ENCODE measurements around the gene HS3ST6.
"Not testable (repeated sequence)": the region's sequence is repeated elsewhere in the genome, so short reads cannot be mapped to it uniquely, and the experiment has no call there.

Gene HS3ST6

DNA sequence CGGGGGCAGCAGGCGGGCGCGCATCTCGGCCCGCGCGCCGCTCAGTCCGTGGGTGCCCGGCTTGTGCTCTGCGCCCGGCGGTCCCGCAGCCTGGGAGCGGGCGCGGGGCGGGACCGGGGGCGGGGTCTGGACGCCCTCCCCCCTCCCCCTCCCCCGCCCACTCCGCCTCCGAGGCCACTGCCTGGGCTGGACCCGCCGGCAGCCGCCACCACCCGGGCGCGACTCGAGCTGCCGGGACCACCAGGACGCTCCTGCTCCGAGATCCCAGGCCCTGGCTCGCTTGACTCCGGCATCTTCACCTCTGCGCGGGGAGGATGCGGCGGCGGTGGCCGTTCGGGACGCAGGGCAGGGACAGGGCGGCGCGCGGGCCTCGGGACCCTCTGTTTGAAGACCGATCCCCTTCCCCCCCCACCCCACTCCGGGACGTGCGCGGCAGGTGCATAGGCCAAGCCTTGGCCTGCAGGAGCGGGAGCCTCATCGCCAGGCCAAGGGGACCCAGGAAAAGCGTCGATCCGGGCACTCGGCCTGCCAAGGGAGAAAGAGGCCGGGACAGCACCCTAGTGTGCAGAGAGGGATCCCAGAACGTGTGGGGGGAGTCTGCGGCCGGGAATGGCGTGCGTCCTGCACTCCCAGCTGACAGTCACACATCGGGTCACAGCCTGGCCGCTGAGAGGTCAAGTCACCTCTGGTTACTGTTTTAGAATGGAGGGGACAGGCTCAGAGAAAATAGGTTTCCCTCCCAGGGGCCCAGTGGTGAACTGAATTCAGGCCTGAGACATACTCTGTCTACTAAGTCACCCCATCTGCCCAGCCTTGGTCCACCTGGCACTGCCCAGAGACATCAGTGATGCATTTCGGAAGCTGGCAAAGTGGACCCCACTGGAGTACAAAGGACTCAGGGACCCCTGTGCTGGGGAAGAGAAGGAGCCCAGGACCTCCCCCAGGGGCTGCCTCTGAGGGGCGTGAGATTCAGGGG, at the start of gene HS3ST6:
TSS of gene HS3ST6 (minus strand) at position 65 of the 976 bp plus-strand sequence. CDS start 92 bp downstream, outside the sequence.
- DNase-seq, result no peak

DNA sequence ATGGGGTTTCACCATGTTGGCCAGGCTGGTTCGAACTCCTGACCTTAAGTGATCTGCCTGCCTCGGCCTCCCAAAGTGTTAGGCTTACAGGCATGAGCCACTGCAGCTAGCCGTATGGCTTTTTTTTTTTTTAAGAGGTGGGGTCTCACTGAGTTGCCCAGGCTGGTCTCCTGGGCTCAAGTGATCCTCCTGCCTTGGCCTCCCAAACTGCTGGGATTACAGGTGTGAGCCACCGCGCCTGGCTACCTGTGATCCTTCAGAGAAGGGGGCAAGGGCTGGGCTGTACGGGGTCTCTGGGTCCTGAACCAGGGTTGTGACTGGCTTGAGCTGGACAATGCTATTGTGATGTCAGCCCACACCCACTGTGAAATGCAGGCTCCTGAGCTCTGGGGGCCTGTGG, 48.2 kb upstream of the HS3ST6 start, which contains the start of gene RNF151:
TSS of gene RNF151 (plus strand) at position 397 of the 400 bp plus-strand sequence. CDS start 26 bp downstream, outside the sequence.
- DNase-seq, result no peak

DNA sequence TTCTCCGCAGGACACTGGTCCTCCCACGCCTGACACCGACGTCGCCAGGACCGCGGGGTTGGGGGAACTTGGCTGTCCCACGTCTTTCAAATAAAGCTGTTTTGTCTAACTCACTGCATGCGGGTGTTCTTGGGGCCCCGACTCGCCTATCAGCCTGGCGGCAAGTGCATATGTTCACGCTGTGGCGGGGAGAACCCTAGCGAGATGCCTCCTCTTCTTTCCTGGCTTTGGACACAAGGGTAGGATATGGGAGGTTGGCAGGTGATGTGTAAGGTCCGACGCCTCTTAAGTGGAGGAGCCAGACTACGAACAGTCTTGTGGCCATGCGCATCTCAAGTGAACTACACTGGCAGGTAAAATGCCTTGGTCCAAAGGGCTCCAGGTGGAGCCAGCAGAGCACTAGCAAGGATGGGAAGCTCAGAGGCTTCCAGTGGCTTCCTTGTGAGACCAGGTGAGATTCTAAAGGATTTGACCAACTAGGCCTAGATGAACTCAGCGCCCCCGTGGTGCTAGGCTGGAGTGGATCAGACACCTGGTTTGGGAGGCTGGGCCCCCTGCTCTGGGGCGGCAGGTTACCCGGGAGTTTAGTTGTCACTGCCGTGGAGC, 47.3 kb upstream of the HS3ST6 start:
- no peak for DNase-seq

DNA sequence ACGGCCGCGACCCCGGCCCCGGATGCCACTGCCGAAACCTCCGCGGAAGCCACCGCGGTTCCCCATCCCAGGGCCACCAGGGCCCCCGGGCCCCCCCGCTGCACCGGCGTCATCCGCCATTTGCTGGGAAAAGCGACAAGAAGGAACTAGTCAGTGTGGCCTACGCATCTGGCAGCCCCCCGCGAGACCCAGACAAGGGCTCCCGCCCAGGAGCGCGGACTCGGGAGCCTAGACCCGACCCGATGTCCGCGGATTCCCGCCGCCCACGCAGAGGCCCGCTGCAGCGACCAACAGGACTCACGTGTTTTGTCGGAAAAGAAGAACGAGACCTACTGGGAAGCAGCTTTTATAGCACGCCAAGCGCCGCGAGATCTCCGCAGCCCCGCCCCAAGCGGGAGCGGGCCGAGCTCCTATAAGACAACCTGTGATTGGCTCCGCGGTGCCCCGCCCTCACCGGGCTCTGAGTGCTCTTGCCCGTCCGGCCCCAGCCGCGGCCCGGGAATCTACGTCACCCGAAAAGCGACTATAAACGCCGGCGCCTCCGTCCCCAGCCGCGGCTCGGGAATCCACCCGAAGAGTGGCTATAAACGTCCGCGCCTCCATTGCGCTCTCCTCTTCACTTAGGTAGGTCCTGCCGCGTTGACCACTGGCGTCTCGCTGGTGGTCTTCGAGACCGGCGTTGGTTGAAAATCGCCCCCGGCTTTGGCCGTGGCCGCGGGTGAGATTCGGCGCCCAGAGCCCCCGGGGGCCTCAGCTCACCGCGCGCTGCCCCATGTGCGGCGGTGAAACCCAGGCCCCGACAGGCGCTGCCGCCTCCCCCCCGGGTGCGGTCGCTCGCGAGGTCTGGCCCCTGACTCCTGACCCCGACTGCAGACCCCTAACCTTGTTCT, 46.5 kb upstream of the HS3ST6 start, which contains the start of gene RPS2:
TSS of gene RPS2 (minus strand) at position 321 of the 890 bp plus-strand sequence. CDS start at position 120, 201 bp downstream.
- DNase-seq, result peak; percentile 99

DNA sequence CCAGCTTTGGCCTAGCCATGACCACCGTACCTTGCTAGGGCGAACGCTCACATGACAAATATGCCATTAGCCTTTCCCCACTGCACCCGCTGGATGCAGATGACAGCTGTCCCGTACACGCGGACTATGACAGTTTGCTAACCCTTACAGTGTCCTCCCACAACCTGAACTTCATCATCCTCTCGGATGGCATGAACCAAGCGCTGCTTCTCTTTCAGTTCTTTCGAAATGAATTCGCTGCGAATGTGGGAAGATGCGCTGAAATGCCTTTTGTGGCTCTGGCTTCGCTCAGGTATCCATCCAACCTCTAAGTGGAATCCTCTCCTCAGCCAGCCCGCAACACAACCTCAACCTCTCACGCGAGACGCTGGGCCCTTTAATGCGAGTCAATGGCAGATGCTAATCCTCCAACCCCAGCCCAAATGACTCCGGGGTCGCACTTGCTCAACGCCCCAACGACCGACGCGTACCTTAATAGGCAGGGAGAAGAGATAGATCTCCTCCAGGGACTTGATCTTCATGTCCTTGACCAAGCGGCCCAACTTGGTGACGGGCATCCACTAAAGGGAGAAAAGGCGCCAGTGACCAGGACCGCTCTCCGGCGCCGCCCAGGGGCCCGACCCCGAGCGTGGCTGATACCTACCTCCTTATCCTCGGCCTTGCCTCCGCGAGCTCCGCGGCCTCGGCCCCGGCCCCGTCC, 45.7 kb upstream of the HS3ST6 start:
- DNase-seq, result peak; percentile 45

DNA sequence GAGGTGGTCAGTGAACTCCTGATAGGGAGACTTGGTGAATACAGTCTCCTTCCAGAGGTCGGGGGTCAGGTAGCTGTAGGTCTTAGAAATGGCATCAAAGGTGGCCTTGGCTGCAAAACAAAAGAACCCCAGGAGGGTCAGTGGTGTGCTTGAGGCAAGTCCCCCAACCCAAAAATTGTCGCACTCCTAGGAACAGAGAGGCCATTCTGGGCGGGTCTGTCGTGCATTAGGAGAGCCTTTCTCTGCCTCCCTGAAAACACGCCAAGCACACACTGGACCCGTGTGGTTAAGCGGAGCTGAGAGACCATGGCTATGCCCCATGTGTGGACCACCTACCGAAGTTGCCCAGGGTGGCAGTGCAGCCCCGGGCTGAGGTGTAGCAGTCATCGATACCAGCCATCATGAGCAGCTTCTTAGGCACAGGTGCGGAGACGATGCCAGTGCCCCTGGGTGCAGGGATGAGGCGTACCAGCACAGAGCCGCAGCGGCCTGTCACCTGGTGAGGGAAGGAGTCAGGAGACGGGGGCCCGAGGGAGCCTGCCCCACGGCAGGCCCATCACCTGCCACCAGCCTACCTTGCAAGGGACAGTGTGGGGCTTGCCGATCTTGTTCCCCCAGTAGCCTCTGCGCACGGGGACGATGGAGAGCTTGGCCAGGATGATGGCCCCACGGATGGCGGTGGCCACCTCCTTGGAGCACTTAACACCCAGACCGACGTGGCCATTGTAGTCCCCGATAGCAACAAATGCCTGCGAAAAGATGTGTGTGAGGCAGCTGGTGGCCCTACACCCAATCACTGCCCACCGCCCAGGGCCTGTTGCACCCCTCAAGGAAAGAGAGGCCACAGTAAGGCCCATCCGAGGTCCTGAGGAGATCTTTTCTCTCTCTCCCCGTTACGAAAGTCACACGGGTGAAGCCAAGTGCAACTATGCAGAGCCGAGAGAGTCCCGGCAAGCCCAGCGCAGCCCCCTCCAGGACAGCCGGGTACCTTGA, 44.2 kb upstream of the HS3ST6 start:
- not testable (repeated sequence) for DNase-seq

DNA sequence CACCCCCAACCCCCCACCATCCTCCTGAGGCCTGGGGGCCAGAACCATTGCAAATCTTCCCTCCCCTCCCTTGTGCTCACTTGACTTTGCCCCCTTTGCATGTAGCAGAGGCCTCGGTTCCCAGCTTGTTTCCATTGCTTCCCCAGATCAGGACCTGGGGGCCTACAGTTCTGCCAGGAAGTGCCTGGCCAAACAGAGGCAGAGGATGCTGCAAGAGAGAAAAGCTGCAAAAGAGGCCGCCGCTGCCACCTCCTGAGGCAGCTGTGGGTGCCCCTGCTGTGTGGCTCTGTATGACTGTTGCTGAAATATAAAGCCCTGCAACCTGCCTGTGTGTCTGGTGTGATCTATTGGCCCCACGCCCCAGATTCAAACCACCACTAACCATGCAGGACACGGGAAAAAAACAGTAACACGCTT, 43.4 kb upstream of the HS3ST6 start:
- peak; percentile 25 for DNase-seq

DNA sequence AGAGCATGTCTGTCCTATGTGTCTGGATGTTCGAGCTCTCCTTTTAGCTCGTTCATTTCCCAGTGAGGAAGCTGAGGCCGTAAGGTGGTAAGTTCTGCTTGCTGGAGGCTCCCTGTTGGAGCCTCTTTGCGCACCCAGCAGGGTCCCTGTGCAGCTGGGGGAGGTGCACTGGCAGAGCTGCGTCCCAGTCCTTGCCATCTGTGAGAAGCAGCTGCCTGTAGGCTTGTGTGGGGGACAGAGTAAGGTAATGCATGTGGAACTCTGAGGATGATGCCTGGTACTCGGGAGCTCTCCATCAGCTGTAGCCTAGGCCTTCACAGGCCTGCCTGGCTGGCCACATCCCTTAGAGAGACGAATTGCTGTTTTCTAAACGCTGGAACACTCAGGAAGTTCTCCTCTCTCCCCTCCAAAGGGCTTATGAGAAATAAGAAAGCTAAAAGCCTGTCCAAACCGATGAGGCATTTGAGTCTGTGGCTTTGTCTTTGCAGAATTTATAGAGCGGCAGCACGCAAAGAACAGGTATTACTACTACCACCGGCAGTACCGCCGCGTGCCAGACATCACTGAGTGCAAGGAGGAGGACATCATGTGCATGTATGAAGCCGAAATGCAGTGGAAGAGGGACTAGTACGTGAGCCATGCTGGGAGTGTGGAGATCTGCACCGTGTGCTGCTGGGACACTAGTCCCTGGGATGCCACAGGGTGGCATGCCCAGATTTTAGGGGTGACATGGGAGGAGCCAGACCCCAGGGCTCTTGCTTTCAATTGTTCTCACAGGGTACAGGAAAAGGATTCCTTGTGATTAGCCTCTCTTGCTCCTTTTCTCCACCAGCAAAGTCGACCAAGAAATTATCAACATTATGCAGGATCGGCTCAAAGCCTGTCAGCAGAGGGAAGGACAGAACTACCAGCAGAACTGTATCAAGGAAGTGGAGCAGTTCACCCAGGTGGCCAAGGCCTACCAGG, 42.7 kb upstream of the HS3ST6 start:
- DNase-seq, result peak; percentile 59

DNA sequence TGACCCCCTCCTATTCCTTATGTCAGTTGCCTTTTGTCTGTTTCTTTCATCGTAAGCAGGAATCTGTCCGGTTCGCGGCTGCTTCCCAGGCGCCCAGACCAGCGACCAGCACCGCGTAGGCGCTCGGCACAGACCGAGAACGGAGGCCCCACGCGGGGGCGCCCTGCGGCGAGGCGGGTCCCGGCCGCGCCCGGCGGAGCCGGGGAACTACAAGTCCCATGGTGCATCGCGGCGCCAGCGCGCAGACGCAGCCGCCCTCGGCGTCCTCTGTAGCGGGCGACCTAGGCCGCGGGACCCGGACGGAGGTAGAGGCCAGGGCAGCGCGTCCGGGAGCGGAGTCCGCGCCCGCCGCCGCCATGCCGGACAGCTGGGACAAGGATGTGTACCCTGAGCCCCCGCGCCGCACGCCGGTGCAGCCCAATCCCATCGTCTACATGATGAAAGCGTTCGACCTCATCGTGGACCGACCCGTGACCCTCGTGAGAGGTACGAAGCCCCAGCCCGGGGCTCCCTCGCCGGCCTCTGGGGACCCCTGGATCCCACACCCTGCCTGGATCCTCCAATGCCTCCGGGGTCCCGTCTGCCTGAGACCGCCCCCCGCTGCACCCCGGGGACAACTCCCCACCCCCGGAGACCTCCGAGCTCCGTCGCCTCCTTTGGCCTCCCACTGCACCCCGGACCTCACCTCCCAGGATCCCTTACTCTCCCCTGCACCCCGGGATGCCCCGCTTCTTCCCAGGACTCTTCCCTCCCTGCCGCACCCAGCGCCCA, 41.2 kb upstream of the HS3ST6 start, which contains the start of gene NDUFB10:
TSS of gene NDUFB10 (plus strand) at position 270 of the 771 bp plus-strand sequence. CDS start at position 357, 87 bp downstream.
- peak; percentile 93 for DNase-seq

DNA sequence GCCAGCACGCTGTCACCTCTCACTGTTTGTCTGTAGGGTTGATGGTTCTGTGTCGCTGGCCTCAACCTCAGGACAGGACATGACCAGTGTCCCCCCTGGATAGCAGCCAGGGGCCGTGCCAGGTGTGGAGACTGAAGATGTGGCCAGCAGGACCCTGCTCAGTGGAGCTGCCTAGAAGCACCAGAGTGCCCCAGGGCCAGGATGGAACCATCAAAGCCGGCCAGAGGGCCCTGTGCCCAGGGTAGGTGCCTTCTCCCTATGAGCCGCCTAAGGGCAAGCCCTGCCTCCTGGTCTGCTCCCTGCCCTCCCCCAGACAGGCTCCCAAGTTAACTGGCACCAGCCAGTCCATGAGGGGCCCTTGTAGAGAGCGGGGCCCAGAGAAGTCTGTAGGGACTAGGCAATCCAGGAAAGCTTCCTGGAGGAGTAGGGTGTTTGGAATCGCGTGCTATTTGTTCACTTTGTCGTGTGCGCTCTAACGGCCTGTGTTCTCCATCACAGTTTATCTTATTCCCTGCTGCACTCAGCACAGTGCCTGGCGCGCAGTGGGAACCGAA, 40.6 kb upstream of the HS3ST6 start:
- DNase-seq, result no peak

DNA sequence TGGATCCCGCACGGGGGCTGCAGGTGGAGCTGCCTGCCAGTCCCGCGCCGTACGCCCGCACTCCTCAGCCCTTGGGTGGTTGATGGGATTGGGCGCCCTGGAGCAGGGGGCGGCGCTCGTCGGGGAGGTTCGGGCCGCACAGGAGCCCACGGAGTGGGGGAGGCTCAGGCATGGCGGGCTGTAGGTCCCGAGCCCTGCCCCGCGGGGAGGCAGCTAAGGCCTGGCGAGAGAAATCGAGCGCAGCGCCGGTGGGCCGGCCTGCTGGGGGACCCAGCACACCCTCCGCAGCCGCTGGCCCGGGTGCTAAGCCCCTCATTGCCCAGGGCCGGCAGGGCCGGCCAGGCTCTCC, 39.9 kb upstream of the HS3ST6 start:
- not testable (repeated sequence) for DNase-seq

DNA sequence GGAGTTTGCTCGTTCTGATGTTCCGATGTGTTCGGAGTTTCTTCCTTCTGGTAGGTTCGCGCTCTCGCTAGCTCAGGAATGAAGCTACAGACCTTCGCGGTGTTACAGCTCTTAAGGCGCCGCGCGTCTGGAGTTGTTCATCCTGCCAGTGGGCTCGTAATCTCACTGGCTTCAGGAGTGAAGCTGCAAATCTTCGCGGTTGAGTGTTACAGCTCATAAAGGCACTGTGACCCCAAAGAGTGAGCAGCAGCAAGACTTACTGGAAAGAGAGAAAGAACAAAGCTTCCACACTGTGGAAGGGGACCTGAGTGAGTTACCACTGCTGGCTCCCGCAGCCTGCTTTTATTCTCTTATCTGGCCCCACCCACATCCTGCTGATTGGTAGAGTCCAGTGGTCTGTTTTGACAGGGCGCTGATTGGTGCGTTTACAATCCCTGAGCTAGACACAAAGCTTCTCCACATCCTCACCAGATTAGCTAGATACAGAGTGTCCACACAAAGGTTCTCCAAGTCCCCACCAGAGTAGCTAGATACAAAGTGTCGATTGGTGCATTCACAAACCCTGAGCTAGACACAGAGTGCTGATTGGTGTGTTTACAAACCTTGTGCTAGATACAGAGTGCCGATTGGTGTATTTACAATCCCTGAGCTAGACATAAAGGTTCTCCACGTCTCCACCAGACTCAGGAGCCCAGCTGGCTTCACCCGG, 39.4 kb upstream of the HS3ST6 start:
- not testable (repeated sequence) for DNase-seq

DNA sequence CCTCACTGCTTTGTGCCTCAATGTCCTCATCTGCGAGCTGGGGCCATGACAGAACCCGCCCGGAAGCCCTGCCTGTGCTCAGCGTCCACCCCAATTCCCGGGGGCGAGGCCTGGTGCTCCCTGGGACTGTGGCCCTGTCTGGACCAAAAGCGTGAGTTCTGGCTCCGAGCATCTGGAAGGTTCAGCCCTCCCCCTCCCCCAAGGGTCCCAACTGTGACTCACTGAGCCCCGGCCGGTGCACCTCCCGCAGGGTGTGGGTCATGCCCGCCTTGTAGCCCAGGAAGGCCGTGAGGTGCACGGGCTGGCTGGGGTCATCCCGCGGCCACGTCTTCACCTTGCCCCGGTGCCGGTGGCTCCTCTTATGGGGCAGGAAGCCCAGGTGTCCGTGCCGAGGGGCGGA, 35.5 kb upstream of the HS3ST6 start:
- DNase-seq, result no peak

DNA sequence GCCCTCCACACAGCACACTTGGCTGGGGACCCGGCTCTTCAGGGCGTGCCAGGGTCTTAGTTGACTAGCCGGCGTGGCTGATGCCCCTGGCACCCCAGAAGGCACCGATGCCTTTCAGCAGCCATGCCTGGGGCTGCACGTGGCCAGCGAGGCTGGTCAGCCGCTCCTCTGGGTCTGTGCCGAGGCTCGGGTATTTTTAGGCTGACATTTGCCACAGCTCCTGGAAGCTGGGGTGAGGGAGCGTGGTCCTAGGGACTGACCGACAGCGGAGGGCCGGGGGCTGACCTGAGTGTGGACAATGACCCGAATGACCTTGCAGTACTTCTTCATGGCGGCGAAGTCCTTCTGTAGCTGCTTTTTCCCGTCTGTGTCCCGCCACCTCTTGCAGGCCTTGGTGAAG, 32.3 kb upstream of the HS3ST6 start:
- no peak for DNase-seq

DNA sequence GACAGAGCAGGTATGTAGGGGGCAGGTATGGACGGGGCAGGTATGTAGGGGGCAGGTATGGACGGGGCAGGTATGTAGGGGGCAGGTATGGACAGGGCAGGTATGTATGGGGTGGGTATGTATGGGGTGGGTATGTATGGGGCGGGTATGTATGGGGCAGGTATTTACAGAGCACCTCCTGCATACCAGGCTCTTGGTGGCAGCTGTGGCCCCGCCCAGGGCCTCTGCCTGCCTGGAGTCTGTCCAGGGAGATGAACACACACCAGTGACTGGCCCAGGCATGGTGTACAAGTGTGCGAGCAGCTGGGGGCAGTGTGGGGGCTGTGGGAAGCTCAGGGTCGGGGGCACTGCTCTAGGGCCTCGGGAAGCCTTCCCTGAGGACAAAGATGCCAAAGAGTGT, 31.8 kb upstream of the HS3ST6 start:
- no peak for DNase-seq

DNA sequence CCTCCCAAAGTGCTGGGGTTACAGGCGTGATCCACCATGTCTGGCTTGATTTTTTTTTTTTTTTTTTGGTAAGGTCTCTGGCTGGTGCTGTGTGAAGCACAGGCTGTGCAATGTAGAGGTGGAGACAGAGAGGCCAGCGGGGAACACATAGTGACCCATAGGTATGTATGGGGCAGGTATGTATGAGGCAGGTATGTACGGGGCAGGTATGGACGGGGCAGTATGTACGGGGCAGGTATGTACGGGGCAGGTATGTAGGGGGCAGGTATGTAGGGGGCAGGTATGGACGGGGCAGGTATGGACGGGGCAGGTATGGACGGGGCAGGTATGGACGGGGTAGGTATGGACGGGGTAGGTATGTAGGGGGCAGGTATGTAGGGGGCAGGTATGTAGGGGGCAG, 31.3 kb upstream of the HS3ST6 start:
- DNase-seq, result no peak

DNA sequence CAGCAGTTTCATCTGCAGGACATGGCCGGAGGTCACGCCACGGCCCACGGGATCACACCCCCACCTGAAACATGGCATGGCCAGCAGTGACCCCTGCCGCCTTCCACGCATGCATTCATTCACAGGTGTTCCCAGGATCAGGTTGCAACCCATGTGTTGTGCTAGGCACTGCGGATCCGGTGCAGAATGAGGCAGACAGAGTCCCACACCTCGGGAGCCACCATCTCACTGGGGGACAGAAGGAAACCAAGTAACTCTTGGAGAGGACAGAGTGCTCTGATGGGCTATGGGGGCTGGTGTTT, 29.1 kb upstream of the HS3ST6 start:
- DNase-seq, result no peak
